Measurements from ENCODE around the gene HCN2.

- TF ChIP-seq CTCF (conservative IDR thresholded peaks at IDR 0.05; ENCODE audit: low read length) (no peak), EZH2phosphoT487 (IDR thresholded peaks at IDR 0.05; ENCODE audit: borderline replicate concordance, low read depth, low read length) (no peak)
These were observed 44.3 kb downstream of the HCN2 start for GRCh38 chr19:633786-634639.

All from OCI-LY7 (cell line).